Effector CD8-positive, alpha-beta T cell (primary cell): ENCODE results near the gene COL6A1.

Experiments
- DNase-seq: peaks from one replicate; lab custom pipeline; 2025; lab: John Stamatoyannopoulos, UW

COL6A1 gene

DNA sequence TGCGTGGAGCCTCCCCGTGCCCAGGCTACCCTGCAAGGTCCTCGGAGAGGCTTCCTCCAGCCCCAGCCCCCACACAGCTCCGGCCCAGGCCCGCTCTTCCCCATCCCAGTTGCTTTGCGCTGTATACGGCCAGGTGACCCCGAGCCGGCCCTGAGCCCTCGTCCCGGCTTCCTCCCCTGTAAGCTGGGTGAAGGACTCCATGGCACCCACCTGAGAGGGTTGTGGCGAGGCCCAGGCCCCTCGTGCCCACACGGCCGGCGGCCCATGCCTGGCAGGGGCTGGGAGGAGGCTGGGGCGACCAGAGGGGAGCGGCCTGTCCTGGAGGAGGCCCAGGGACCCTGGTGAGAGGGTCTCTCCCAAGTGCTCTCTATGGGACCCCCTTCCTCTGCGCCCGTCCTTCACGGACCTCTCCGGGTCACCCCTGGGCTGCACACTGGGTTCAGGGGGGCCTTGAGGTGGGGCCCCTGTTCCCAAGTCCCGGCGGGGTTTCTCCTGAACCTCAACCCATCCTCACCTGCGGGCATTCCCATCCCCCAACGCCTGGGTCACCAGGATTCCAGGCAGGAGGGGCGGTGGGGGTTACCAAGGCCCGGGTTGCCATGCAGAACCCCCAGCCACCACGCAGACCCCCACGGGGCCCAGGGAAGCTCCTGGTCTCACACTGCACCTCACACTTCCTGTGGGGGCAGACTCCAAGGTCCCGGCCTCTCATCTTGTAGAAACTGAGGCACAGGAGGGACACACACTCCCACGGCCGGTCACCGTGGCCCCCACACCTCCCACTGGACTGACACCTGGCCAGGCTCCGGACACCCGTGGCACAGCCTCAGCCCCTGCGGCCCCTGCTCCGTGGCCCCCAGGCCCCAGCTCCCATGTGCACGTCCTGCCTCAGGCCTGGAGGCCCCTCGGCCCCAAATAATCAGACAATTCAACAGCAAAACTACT lies 25.2 kb downstream of the COL6A1 start:
- no peak for DNase-seq

- no peak for DNase-seq
These were observed 25.9 kb downstream of the COL6A1 start for GRCh38 chr21:46007492-46007868.

DNA sequence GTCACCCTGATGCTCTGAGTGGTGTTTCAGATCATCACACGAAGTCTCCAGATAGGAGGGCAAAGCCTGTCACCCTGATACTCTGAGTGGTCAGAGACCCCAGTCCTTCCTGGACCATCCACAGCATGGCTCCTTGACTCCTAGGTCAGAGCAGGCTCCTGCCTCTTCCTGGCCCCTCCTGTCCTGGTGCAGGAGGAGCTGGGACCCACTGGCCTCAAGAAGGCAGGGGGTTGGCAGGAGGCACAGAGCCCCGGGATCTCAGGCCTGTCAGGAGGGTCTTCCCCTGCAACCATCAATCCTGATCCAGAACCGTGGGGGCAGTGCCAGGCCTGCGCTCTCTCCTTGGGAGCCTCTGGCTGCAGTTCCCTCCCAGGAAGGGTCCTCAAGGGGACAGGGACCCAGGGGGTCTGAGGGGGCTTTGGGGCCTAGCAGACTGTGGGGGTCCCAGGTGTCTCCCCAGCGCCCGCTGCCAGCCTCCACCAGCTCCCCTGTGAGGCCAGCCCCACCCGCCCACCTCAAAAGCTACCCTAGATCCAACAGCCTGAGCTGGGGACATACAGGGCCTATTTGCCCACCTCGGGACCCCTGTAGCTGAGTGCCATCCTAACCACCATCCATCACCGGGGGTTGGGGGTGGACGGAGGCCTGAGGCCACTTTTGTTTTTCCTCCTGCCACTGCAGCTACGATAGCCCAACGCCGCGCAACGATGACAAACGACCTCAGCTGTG lies 27.5 kb downstream of the COL6A1 start:
- no peak for DNase-seq

- DNase-seq = no peak
These were observed 28.6 kb downstream of the COL6A1 start for GRCh38 chr21:46009951-46010705.

DNA sequence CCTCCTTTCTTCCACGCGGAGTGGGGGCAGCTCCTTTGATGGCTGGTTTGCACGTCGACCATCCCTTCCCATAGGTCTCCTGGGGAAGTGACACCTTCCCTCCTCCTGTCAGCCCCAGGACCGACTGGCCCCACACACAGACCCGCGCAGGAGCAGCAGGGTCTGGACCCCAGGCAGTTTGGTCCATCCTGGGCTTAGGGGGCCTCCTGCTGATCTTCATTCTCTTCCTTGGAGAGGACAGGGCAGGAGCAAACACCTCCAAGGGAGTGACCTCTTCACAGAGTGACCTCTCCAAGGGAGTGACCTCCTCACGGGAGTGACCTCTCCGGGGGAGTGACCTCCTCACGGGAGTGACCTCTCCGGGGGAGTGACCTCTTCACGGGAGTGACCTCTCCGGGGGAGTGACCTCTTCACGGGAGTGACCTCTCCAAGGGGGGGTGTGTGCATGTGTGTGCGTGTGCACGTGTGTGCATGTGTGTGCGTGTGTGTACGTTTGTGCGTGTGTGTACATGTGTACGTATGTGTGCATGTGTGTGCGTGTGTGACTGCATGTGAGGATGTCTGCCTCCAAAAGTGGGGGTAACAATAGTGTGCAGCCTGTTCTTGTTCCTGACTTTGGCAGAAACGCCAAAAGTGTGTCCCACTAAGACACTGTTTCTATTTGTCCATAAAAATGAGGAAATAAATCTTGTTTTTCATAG lies 29.8 kb downstream of the COL6A1 start:
- DNase-seq = no peak

DNA sequence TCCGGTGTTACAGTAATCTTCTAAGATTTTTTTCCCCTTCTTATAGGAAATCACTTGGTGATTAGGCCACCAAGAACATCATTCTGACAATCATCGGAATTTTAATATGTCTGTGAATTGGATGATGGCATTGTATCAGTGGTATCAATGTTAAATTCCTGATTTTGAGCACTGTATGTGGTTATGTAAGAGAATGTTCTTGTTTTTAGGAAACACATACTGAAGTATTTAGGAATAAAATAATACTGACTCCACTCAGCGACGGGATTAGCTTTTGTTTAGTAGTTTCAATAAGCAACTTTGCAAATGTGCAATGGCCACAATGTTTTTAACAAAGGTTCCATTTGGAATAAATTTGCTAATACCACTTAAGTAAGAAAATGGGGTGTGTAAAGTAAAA lies 30.6 kb downstream of the COL6A1 start:
- DNase-seq = no peak

- no peak for DNase-seq
These were observed 33.3 kb downstream of the COL6A1 start for GRCh38 chr21:46014828-46015227.

DNA sequence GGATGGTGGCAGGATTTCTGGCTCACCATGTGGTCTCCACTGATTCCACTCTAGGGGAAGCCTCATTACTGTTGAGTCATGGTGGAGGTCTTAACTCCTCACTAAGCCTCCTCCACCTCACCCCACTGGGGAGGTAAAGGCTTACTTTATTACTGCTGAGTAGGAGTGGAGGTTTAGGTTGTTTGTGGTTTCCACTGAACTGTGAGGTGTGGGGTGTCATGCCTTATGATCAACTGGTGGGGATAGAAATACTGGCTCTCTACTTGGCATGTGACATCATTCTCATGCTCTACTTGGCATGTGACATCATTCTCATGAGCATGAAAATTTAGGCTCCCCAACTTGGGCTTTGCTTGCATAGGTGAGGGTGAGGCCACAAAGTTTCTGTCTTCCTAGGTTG lies 35.6 kb downstream of the COL6A1 start:
- no peak for DNase-seq

GRCh38 chr21:46017695-46018094 lies 36.1 kb downstream of the COL6A1 start:
- DNase-seq = no peak

- DNase-seq = no peak
These were observed 37.0 kb downstream of the COL6A1 start for GRCh38 chr21:46018615-46019014.

DNA sequence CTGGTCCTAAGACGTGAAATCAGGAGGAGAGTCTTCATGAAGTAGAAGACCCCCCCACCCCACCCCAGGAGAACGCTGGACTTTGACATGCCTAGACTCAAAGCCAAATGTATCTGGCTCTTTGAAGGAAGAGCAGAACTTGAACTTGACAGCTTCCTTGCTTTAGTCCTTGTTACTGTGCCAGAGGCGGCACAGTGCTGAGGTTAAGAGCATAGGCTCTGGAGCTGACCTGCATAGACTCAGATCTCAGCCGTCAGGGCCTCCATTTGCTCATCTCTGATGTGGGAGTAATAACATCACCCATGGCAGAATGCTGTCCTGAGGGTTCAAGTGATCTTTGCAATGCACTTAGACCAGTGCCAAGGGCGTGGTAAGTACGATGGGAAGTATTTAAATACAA lies 39.0 kb downstream of the COL6A1 start:
- no peak for DNase-seq

- DNase-seq = no peak
These were observed 39.8 kb downstream of the COL6A1 start for GRCh38 chr21:46021398-46021797.

GRCh38 chr21:46021978-46022544 lies 40.5 kb downstream of the COL6A1 start:
- DNase-seq = no peak

DNA sequence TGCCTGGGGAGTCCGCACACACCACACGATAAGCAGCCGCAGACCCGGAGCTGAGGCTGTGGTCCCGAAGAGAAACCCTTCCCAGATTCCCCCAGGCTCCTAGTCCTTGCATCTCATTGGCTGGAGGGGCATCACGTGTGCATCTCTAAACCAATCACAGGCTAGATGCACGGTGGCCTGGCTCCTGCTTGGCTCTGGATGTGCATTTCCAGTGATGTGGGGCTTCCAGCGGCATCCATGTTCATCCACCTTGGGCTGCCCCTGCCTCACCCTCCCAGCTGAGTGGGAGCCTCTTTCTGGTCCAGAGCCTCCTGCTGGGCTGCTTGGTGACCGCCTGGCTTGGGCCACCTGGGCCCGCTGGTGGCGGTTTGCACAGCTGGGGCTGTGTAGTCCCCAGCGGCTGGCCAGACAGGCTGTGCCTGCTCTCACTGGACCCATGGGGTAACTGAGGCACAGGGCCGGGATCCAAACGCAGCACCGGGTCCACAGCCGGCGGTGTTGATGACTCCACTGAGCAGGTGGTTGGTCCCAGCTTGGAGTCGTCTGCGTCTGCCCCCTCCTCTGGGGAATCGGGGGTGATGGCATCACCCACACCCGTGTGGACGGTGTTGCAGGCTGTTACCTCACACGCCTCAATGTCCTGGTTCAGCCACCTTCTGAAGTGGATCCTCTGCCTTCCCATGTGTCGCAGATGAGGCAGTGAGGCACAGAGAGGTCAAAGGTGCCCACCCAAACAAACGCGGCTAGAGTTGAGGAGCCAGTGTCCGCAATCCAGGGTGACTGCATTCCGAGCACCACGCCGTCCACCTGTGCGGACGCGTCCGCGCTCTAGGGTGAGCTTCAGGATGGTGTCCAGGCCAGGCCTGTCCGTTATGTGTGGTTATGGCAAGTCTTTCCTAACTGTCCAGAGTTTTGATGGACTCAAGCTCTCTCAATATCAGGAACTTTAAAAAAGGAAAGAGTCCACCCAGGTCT lies 41.3 kb downstream of the COL6A1 start:
- DNase-seq = no peak

DNA sequence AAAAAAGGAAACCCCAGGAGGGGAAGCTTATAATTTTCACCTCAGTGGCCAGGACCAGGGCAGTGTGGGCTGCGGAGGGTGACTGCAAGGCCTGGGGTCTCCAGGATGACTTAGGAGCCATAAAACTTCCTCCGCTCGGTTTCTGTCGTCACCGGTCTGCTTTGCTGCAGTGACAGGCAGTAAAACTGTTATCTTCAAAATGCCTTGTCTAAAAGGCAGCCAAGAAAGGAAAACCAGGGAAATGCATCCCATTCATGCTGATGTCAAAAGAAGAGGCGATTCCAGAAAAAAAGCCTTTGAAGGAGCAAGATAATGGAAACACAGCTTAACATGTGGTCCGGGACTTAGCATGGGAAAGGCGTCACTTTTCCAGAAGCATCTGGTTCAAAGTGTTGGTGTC lies 42.0 kb downstream of the COL6A1 start:
- DNase-seq = no peak

GRCh38 chr21:46024141-46024540 lies 42.6 kb downstream of the COL6A1 start:
- DNase-seq = no peak

GRCh38 chr21:46025113-46025770 lies 43.7 kb downstream of the COL6A1 start:
- DNase-seq = no peak

DNA sequence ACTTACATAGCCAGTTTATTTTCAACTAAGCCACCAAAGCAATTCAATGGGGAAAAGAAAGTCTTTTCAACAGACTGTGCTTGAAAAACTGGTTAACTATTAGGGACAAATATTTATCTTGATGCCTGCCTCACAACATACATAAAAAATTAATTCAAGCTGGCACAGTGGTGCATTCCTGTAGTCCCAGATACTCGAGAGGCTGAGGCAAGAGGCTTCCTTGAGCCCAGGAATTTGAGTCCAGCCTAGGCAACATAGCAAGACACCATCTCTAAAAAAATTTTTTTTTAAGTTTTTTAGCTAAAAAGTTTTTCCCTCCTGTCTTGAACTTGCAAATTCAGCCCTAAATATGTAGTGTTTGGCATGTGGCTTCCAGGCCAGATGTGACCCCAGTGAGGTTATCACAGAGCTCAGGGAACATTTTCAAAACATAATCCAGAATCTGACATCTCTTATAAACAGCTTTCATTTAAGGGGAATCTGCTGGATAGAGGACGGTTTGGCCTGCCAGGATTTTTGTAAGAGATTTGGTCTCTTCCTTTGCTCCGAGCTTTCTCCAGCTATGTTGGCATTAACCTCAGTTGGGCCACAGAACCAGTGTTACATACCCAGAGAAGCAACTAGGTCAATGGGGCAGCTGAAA lies 46.4 kb downstream of the COL6A1 start:
- no peak for DNase-seq

GRCh38 chr21:46028573-46029091 lies 47.1 kb downstream of the COL6A1 start:
- no peak for DNase-seq
